Esophagus muscularis mucosa (tissue), 4 donors: ENCODE measurements around the gene MCF2L. TPM values are rescaled to one million over a fixed set of nuclear protein-coding genes. Genes with fewer than 3 reads are reported as not detected.
"Not testable (repeated sequence)": the region's sequence is repeated elsewhere in the genome, so short reads cannot be mapped to it uniquely, and the experiment has no call there.

Source experiments
- DNase-seq: peaks from one replicate; pipeline ENCODE4 v3.0.0-alpha.2; 2017; ENCODE audit errors: extremely low spot score
- H3K27ac ChIP-seq, 4 donors: fragments of 200-600 bp; sonication (generic); replicated peaks in 1 of 4; 1 replicate in 3 of 4; 2 replicates in 1 of 4; pipeline ENCODE4 v1.5.1; 2016 to 2019; ENCODE audit warnings: mild to moderate bottlenecking in 1 of 4
- H3K27me3 ChIP-seq, 4 donors: fragments of 200-600 bp; sonication (generic); one replicate each; pipeline versions ENCODE4 v1.5.1 to v1.6.0; 2016 to 2019
- H3K36me3 ChIP-seq, 4 donors: fragments of 200-600 bp; sonication (generic); one replicate each; pipeline ENCODE4 v1.5.1; 2016 to 2019
- H3K4me1 ChIP-seq, 4 donors: fragments of 200-600 bp; sonication (generic); one replicate each; pipeline ENCODE4 v1.5.1; 2016 to 2019
- H3K4me3 ChIP-seq, 4 donors: fragments of 200-600 bp; sonication (generic); 1 replicate in 2 of 4; 2 replicates in 2 of 4; pipeline ENCODE4 v1.5.1; 2016 to 2019; ENCODE audit warnings: mild to moderate bottlenecking in 4 of 4, moderate library complexity in 1 of 4
- H3K9me3 ChIP-seq, 4 donors: fragments of 200-600 bp; sonication (generic); 1 replicate in 3 of 4; 2 replicates in 1 of 4; pipeline ENCODE4 v1.5.1; 2016 to 2019
- CTCF ChIP-seq, 3 experiments: fragments of 200-600 bp in 2 of 3; fragments of 450-650 bp in 1 of 3; sonication (generic) in 2 of 3; IDR thresholded peaks; one replicate each; pipeline ENCODE4 v1.5.1; 2017 to 2019; ENCODE audit warnings: antibody characterized with exemption in 3 of 3, mild to moderate bottlenecking in 2 of 3, moderate library complexity in 1 of 3
- EP300 ChIP-seq: sonication (generic); formaldehyde crosslinking; IDR thresholded peaks from one replicate; pipeline ENCODE4 v1.6.1; 2017; ENCODE audit warnings: antibody characterized with exemption
- POLR2A ChIP-seq: fragments of 450-650 bp; IDR thresholded peaks from one replicate; pipeline ENCODE4 v1.6.1; 2017; ENCODE audit warnings: antibody characterized with exemption, moderate library complexity, mild to moderate bottlenecking, low read depth
- POLR2AphosphoS5 ChIP-seq, 2 donors: sonication (generic); formaldehyde crosslinking; IDR thresholded peaks; one replicate each; pipeline ENCODE4 v1.6.1; 2017; ENCODE audit warnings: antibody characterized with exemption in 2 of 2
- WGBS: methylation state at CpG from one replicate; pipeline ENCODE4 v1.1.5; 2018; 5-methylcytosine and 5-hydroxymethylcytosine counted together
- intact Hi-C: fragments of 100-400 bp; cut with DNase I; formaldehyde crosslinking; loops from one replicate; pipeline ENCODE4 v1.15.1; 2023
- total RNA-seq, 4 donors: library from RNA; depleted of rRNA; stranded (reverse); fragments of >200 nt; gene quantifications; one replicate each; pipeline versions ENCODE4 v1.1.0 to v1.2.1, GENCODE V29; 2016

The MCF2L gene
- total RNA-seq, 4 donors from 2014 or later = 14.5 to 38.6 (median 26.7) TPM

- 83% methylated on average over 13 of the region's 14 CpGs for WGBS
- DNase-seq = no peak
Measured at GRCh38 chr13:113053376-113053775, 84.4 kb downstream of the MCF2L start.

GRCh38 chr13:113053801-113054604, 85.0 kb downstream of the MCF2L start:
- peaks cover 13 to 24% (median 23%) of the 10 kb centered on the region in 4 donors for H3K4me1 ChIP-seq
- TF ChIP-seq EP300 (no peak), POLR2A (no peak), POLR2AphosphoS5 (IDR thresholded peaks at IDR 0.05) (no peak)
- no peak overlapping the region for H3K27ac ChIP-seq
- peaks cover 0 to 47% (median 3%) of the 10 kb centered on the region in 4 donors for H3K27me3 ChIP-seq
- peaks cover 0 to 18% (median 0%) of the 10 kb centered on the region in 4 donors for H3K36me3 ChIP-seq
- intact Hi-C loops = no loop called here
- DNase-seq = no peak
- H3K9me3 ChIP-seq = peaks cover 0 to 8% (median 0%) of the 10 kb centered on the region in 4 donors
- H3K4me3 ChIP-seq = no peak overlapping the region
- 87% methylated on average over 29 of the region's 31 CpGs for WGBS

More at GRCh38 chr13:113053376-113053775, 84.4 kb downstream of the MCF2L start:
- H3K4me3 ChIP-seq = no peak overlapping the region
- peaks cover 0 to 8% (median 0%) of the 10 kb centered on the region in 4 donors for H3K9me3 ChIP-seq
- intact Hi-C loops = no loop called here
- H3K27me3 ChIP-seq = peaks cover 0 to 47% (median 3%) of the 10 kb centered on the region in 4 donors
- no peak overlapping the region for H3K27ac ChIP-seq
- H3K4me1 ChIP-seq = peaks cover 13 to 24% (median 23%) of the 10 kb centered on the region in 4 donors
- H3K36me3 ChIP-seq = peaks cover 0 to 18% (median 0%) of the 10 kb centered on the region in 4 donors
- TF ChIP-seq CTCF (IDR thresholded peaks at IDR 0.05) (no peak), EP300 (no peak), POLR2AphosphoS5 (IDR thresholded peaks at IDR 0.05) (no peak), POLR2A (no peak)

GRCh38 chr13:113057084-113057483, 88.1 kb downstream of the MCF2L start:
- H3K4me3 ChIP-seq = no peak overlapping the region
- 100% methylated on average over 1 of the region's 1 CpG for WGBS
- H3K27ac ChIP-seq = no peak overlapping the region
- no peak for DNase-seq
- H3K27me3 ChIP-seq = peaks cover 0 to 33% (median 3%) of the 10 kb centered on the region in 4 donors
- peaks cover 0 to 32% (median 0%) of the 10 kb centered on the region in 4 donors for H3K36me3 ChIP-seq
- intact Hi-C loops = no loop called here
- peaks cover 0 to 8% (median 0%) of the 10 kb centered on the region in 4 donors for H3K9me3 ChIP-seq
- TF ChIP-seq POLR2A (no peak), POLR2AphosphoS5 (IDR thresholded peaks at IDR 0.05) (no peak), EP300 (no peak), CTCF (IDR thresholded peaks at IDR 0.05) (no peak)
- H3K4me1 ChIP-seq = no peaks in the 10 kb centered on the region

- H3K27ac ChIP-seq, intact Hi-C loops, H3K4me1 ChIP-seq, H3K4me3 ChIP-seq, DNase-seq, H3K9me3 ChIP-seq: not testable (repeated sequence)
- 89% methylated on average over 3 of the region's 3 CpGs for WGBS
- H3K36me3 ChIP-seq = peaks cover 0 to 28% (median 0%) of the 10 kb centered on the region in 4 donors
- peaks cover 0 to 28% (median 3%) of the 10 kb centered on the region in 4 donors for H3K27me3 ChIP-seq
Measured at GRCh38 chr13:113057559-113057958, 88.5 kb downstream of the MCF2L start.

GRCh38 chr13:113058129-113058987, 89.3 kb downstream of the MCF2L start:
- TF ChIP-seq POLR2A = no peak
- Histone ChIP-seq H3K27me3 (peaks cover 0 to 20% (median 3%) of the 10 kb centered on the region in 4 donors), H3K27ac (no peak overlapping the region), H3K4me3 (no peak overlapping the region), H3K36me3 (peaks cover 0 to 33% (median 0%) of the 10 kb centered on the region in 4 donors), H3K4me1 (no peaks in the 10 kb centered on the region), H3K9me3 (peaks cover 0 to 8% (median 0%) of the 10 kb centered on the region in 4 donors)
- DNase-seq = no peak
- WGBS = 95% methylated on average over 21 of the region's 21 CpGs
- intact Hi-C loops = no loop called here
